GM23338 (cell line): Measurements from ENCODE around the gene YPEL1. TPM values are rescaled to one million over a fixed set of nuclear protein-coding genes. Genes with fewer than 3 reads are reported as not detected.

Source experiments
- ATAC-seq: fragments of 200-7000 bp; cut with Tn5 transposase; 3 replicates; pipeline ENCODE4 v1.9.1; 2020
- DNase-seq: peaks from one replicate; pipeline ENCODE4 v3.0.0-alpha.2; 2015; ENCODE audit warnings: low spot score
- H2AFZ ChIP-seq: fragments of 200-600 bp; sonication (generic); 2 replicates; pipeline ENCODE4 v1.8.0; 2016; ENCODE audit warnings: antibody characterized with exemption, mild to moderate bottlenecking, moderate library complexity
- H3F3A ChIP-seq: fragments of 200-600 bp; sonication (generic); replicated peaks from 2 replicates; pipeline ENCODE4 v1.8.0; 2017; ENCODE audit warnings: antibody characterized with exemption, mixed run types, low read depth
- H3K27ac ChIP-seq: fragments of 200-600 bp; sonication (generic); 2 replicates; pipeline ENCODE4 v1.6.1; 2016; ENCODE audit warnings: low read depth
- H3K27me3 ChIP-seq: fragments of 200-600 bp; sonication (generic); 2 replicates; pipeline ENCODE4 v1.8.0; 2016; ENCODE audit warnings: mild to moderate bottlenecking, mixed run types, moderate library complexity; ENCODE audit not compliant: insufficient read depth
- H3K36me3 ChIP-seq: fragments of 200-600 bp; sonication (generic); 2 replicates; pipeline ENCODE4 v1.8.0; 2016; ENCODE audit warnings: mild to moderate bottlenecking; ENCODE audit not compliant: insufficient read depth
- H3K4me1 ChIP-seq: fragments of 200-600 bp; sonication (generic); 2 replicates; pipeline ENCODE4 v1.8.0; 2016; ENCODE audit warnings: mild to moderate bottlenecking, moderate library complexity; ENCODE audit not compliant: insufficient read depth
- H3K4me2 ChIP-seq: fragments of 200-600 bp; sonication (generic); 2 replicates; pipeline ENCODE4 v1.7.1; 2017; ENCODE audit warnings: mixed run types
- H3K4me3 ChIP-seq: fragments of 200-600 bp; sonication (generic); 2 replicates; pipeline ENCODE4 v1.6.1; 2016; ENCODE audit warnings: mixed run types
- H3K79me2 ChIP-seq: fragments of 200-600 bp; sonication (generic); replicated peaks from 2 replicates; pipeline ENCODE4 v1.8.0; 2017; ENCODE audit warnings: mild to moderate bottlenecking; ENCODE audit not compliant: insufficient read depth
- H3K9me2 ChIP-seq: fragments of 200-600 bp; sonication (generic); 2 replicates; pipeline ENCODE4 v1.8.0; 2017; ENCODE audit not compliant: insufficient read depth
- H4K20me1 ChIP-seq: fragments of 200-600 bp; sonication (generic); replicated peaks from 2 replicates; pipeline ENCODE4 v1.8.0; 2017; ENCODE audit warnings: mild to moderate bottlenecking; ENCODE audit not compliant: insufficient read depth
- H3K27ac Mint-ChIP-seq: 2 replicates; pipeline ENCODE4 v1.8.0; 2020; ENCODE audit warnings: inconsistent platforms, mild to moderate bottlenecking, moderate library complexity, mixed read lengths
- H3K27me3 Mint-ChIP-seq: 3 replicates; pipeline ENCODE4 v1.8.0; 2022; ENCODE audit warnings: low read depth, mild to moderate bottlenecking, moderate library complexity, mixed read lengths, inconsistent platforms; ENCODE audit not compliant: insufficient read depth, poor library complexity
- H3K36me3 Mint-ChIP-seq: 3 replicates; pipeline ENCODE4 v1.8.0; 2021; ENCODE audit warnings: low read depth, mild to moderate bottlenecking, inconsistent platforms, moderate library complexity, mixed read lengths
- H3K4me1 Mint-ChIP-seq: 3 replicates; pipeline ENCODE4 v1.8.0; 2020; ENCODE audit warnings: mild to moderate bottlenecking, inconsistent platforms, mixed read lengths
- H3K4me3 Mint-ChIP-seq: 3 replicates; pipeline ENCODE4 v1.8.0; 2021; ENCODE audit warnings: moderate library complexity, mild to moderate bottlenecking, inconsistent platforms, mixed read lengths
- H3K9me3 Mint-ChIP-seq: 3 replicates; pipeline ENCODE4 v1.8.0; 2020; ENCODE audit warnings: moderate library complexity, mild to moderate bottlenecking, inconsistent platforms, mixed read lengths
- EZH2 ChIP-seq: fragments of 200-600 bp; sonication (generic); IDR thresholded peaks from one replicate; pipeline ENCODE4 v1.8.0; 2017; ENCODE audit warnings: antibody characterized with exemption, mild to moderate bottlenecking, low read depth; ENCODE audit not compliant: unreplicated experiment
- EZH2phosphoT487 ChIP-seq: fragments of 200-600 bp; sonication (generic); IDR thresholded peaks from one replicate; pipeline ENCODE4 v1.8.1; 2018; ENCODE audit warnings: antibody characterized with exemption; ENCODE audit not compliant: unreplicated experiment
- JUNB ChIP-seq: IDR thresholded peaks from one replicate; pipeline ENCODE4 v1.6.1; 2016; ENCODE audit warnings: antibody characterized with exemption; ENCODE audit not compliant: unreplicated experiment
- POLR2AphosphoS5 ChIP-seq: IDR thresholded peaks from 2 replicates; pipeline ENCODE4 v1.6.1; 2016; ENCODE audit warnings: antibody characterized with exemption, low read depth
- polyA plus RNA-seq: library from polyadenylated mRNA; unstranded; fragments of >200 nt; fragmentation: Nextera tagmentation; extraction: Ambion mirVana; gene quantifications from 2 replicates; pipeline ENCODE4 v1.2.1, GENCODE V29; 2016
- total RNA-seq: library from RNA; depleted of rRNA; stranded (reverse); fragments of >200 nt; shearing (Covaris generic); gene quantifications from 2 replicates; pipeline ENCODE4 v1.2.3, GENCODE V29; 2014
- TF ChIP-seq, protein P1 (sequence below): fragments of 250-450 bp; sonication (Bioruptor Pico); IDR thresholded peaks from 2 replicates; pipeline ENCODE4 v1.5.0; 2020; ENCODE audit warnings: mild to moderate bottlenecking, moderate library complexity
- TF ChIP-seq, protein P2 (sequence below): IDR thresholded peaks from 2 replicates; pipeline ENCODE4 v1.6.1; 2016; ENCODE audit warnings: antibody characterized with exemption

YPEL1 gene
- total and polyA plus RNA-seq, 2 experiments from 2014 or later, result 4.4 to 6.0 TPM

DNA sequence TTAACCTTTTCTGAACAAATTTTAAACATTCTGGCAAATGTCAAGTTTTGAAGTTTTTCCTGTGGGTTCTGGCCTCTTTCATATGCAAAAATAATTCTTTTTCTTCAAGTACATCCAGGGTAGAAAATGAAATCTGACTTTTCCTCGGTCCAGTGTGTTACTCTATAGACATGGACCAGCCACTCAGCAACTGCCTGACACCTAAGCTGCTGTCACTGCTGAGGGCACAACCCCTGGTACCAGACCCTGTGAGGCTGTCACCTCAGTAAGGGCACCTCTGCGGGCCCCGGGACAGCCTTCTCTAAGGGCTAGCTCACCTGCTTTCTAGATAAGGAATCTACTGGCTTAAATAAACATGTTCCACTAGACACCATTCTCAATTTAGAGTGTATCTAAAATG, 36.0 kb downstream of the YPEL1 start (continued):
- TF ChIP-seq, protein P1, sequence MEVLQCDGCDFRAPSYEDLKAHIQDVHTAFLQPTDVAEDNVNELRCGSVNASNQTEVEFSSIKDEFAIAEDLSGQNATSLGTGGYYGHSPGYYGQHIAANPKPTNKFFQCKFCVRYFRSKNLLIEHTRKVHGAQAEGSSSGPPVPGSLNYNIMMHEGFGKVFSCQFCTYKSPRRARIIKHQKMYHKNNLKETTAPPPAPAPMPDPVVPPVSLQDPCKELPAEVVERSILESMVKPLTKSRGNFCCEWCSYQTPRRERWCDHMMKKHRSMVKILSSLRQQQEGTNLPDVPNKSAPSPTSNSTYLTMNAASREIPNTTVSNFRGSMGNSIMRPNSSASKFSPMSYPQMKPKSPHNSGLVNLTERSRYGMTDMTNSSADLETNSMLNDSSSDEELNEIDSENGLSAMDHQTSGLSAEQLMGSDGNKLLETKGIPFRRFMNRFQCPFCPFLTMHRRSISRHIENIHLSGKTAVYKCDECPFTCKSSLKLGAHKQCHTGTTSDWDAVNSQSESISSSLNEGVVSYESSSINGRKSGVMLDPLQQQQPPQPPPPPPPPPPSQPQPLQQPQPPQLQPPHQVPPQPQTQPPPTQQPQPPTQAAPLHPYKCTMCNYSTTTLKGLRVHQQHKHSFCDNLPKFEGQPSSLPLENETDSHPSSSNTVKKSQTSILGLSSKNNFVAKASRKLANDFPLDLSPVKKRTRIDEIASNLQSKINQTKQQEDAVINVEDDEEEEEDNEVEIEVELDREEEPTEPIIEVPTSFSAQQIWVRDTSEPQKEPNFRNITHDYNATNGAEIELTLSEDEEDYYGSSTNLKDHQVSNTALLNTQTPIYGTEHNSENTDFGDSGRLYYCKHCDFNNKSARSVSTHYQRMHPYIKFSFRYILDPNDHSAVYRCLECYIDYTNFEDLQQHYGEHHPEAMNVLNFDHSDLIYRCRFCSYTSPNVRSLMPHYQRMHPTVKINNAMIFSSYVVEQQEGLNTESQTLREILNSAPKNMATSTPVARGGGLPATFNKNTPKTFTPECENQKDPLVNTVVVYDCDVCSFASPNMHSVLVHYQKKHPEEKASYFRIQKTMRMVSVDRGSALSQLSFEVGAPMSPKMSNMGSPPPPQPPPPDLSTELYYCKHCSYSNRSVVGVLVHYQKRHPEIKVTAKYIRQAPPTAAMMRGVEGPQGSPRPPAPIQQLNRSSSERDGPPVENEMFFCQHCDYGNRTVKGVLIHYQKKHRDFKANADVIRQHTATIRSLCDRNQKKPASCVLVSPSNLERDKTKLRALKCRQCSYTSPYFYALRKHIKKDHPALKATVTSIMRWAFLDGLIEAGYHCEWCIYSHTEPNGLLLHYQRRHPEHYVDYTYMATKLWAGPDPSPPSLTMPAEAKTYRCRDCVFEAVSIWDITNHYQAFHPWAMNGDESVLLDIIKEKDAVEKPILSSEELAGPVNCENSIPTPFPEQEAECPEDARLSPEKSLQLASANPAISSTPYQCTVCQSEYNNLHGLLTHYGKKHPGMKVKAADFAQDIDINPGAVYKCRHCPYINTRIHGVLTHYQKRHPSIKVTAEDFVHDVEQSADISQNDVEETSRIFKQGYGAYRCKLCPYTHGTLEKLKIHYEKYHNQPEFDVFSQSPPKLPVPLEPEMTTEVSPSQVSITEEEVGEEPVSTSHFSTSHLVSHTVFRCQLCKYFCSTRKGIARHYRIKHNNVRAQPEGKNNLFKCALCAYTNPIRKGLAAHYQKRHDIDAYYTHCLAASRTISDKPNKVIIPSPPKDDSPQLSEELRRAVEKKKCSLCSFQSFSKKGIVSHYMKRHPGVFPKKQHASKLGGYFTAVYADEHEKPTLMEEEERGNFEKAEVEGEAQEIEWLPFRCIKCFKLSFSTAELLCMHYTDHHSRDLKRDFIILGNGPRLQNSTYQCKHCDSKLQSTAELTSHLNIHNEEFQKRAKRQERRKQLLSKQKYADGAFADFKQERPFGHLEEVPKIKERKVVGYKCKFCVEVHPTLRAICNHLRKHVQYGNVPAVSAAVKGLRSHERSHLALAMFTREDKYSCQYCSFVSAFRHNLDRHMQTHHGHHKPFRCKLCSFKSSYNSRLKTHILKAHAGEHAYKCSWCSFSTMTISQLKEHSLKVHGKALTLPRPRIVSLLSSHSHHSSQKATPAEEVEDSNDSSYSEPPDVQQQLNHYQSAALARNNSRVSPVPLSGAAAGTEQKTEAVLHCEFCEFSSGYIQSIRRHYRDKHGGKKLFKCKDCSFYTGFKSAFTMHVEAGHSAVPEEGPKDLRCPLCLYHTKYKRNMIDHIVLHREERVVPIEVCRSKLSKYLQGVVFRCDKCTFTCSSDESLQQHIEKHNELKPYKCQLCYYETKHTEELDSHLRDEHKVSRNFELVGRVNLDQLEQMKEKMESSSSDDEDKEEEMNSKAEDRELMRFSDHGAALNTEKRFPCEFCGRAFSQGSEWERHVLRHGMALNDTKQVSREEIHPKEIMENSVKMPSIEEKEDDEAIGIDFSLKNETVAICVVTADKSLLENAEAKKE, result no peak

DNA sequence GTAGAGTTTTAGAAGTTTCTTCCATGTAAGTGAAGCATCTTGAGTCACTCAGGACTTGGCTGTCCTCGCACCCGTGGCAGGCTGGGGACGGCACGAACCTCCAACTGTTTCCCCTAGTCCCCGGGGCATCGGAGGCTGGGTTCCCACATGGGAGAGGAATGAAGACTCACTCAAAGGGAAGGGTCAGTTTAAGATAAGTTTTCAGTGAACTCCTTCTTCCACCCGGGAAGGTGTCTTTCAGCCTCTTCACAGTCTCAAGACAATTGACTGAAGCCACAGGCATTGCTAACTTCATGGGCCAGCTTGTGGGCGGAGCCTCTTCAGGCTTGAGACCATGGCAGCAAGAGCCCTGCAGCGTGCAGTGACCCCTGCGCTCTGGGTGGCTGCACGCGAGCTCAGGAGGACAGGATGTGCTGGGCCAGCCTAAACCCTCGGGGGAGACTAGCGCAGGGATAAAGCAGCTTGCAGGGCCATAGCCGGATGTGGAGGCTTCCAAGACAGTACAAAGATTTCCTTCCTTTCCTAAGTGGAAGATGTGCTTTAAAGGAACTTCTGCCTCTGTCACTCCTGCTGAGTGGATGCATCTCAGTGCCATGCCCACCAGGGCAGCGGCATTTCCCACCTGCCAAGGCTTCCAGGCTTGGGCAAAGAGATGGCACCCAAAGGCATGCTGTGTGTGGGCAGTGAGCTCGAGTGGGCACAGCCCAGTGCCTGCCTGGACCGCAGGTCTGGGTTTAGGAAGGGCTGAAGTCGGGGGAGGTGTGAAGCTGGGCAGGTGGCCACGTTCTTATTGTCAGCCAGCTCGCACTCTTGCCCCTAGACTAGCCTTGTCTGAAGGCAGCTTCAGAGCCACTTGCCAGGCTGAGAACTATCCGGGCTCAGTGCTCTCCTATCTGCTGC, 36.9 kb downstream of the YPEL1 start:
- H3K4me3 ChIP-seq, result no peak overlapping the region
- no peak overlapping the region for H3K4me2 ChIP-seq
- Mint-ChIP-seq H3K4me3 (no peak overlapping the region), H3K27ac (no peak overlapping the region), H3K4me1 (peaks cover 2% of the 10 kb centered on the region; the same call in 2 of the 3 replicates), H3K27me3 (peaks cover 8% of the 10 kb centered on the region), H3K9me3 (no peaks in the 10 kb centered on the region; the same call in 2 of the 3 replicates), H3K36me3 (peaks cover 15% of the 10 kb centered on the region)
- TF ChIP-seq EZH2 (no peak), EZH2phosphoT487 (no peak), JUNB (no peak), POLR2AphosphoS5 (no peak)
- TF ChIP-seq, protein P2, sequence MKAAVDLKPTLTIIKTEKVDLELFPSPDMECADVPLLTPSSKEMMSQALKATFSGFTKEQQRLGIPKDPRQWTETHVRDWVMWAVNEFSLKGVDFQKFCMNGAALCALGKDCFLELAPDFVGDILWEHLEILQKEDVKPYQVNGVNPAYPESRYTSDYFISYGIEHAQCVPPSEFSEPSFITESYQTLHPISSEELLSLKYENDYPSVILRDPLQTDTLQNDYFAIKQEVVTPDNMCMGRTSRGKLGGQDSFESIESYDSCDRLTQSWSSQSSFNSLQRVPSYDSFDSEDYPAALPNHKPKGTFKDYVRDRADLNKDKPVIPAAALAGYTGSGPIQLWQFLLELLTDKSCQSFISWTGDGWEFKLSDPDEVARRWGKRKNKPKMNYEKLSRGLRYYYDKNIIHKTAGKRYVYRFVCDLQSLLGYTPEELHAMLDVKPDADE, result no peak
- H3K27me3 ChIP-seq, result no peaks in the 10 kb centered on the region
- no peaks in the 10 kb centered on the region; the same call in 1 of the 2 replicates for H3F3A ChIP-seq
- no peak overlapping the region for H2AFZ ChIP-seq
- no peaks in the 10 kb centered on the region for H3K4me1 ChIP-seq
- no peak overlapping the region for H3K27ac ChIP-seq
- H3K79me2 ChIP-seq, result no peaks in the 10 kb centered on the region
- H4K20me1 ChIP-seq, result peaks cover 4% of the 10 kb centered on the region; the same call in 1 of the 2 replicates
- ATAC-seq, result peak; percentile 66
- H3K36me3 ChIP-seq, result 0 out of 2 replicates have a peak, but pooled peaks cover 6% of the 10 kb centered on the region
- DNase-seq, result peak; percentile 49
- no peaks in the 10 kb centered on the region for H3K9me2 ChIP-seq
